Lung (tissue), 12 donors: ENCODE data around the gene PTPRG. TPM values are rescaled to one million over a fixed set of nuclear protein-coding genes. Genes with fewer than 3 reads are reported as not detected.

Source experiments
- ATAC-seq: fragments of 200-7000 bp; cut with Tn5 transposase; one replicate; pipeline ENCODE4 v1.9.1; 2020; ENCODE audit warnings: moderate number of reproducible peaks; ENCODE audit not compliant: insufficient read depth, low FRiP score
- DNase-seq, 3 donors: peaks; one replicate each; pipeline ENCODE4 v3.0.0-alpha.2; 2013 to 2017
- H3K27ac ChIP-seq, 2 donors: one replicate each; pipeline ENCODE4 v1.5.1; 2013; ENCODE audit warnings: mild to moderate bottlenecking in 2 of 2, moderate library complexity in 2 of 2, control low read depth in 1 of 2, inconsistent platforms in 1 of 2, low read depth in 1 of 2, low read length in 1 of 2
- H3K27me3 ChIP-seq, 3 donors: one replicate each; pipeline ENCODE4 v1.5.1; 2013; ENCODE audit warnings: low read length in 2 of 3; ENCODE audit not compliant: control insufficient read depth in 3 of 3, insufficient read depth in 3 of 3
- H3K36me3 ChIP-seq, 4 donors: one replicate each; pipeline ENCODE4 v1.5.1; 2013; ENCODE audit warnings: low read length in 4 of 4, mild to moderate bottlenecking in 1 of 4, moderate library complexity in 1 of 4; ENCODE audit not compliant: control insufficient read depth in 4 of 4, insufficient read depth in 4 of 4
- H3K4me1 ChIP-seq, 5 donors: one replicate each; pipeline ENCODE4 v1.5.1; 2013; ENCODE audit warnings: low read length in 5 of 5, mild to moderate bottlenecking in 2 of 5, moderate library complexity in 1 of 5; ENCODE audit not compliant: control insufficient read depth in 5 of 5, insufficient read depth in 5 of 5
- H3K4me3 ChIP-seq: one replicate; pipeline ENCODE4 v1.5.1; 2013; ENCODE audit warnings: mild to moderate bottlenecking, control low read depth, moderate library complexity
- H3K9ac ChIP-seq, 2 donors: one replicate each; pipeline ENCODE4 v1.5.1; 2013; ENCODE audit warnings: low read length in 2 of 2, control low read depth in 1 of 2; ENCODE audit not compliant: insufficient read depth in 1 of 2
- H3K9me3 ChIP-seq, 4 donors: one replicate each; pipeline ENCODE4 v1.5.1; 2013; ENCODE audit warnings: low read length in 3 of 4, mild to moderate bottlenecking in 1 of 4, moderate library complexity in 1 of 4; ENCODE audit not compliant: control insufficient read depth in 4 of 4, insufficient read depth in 3 of 4
- WGBS, 2 donors: extraction: QIAGEN DNeasy Blood & Tissue Kit; methylation state at CpG; one replicate each; pipeline ENCODE4 v1.1.7; 2013; 5-methylcytosine and 5-hydroxymethylcytosine counted together
- polyA plus RNA-seq, 2 donors: library from polyadenylated mRNA; stranded (reverse); fragments of 200-250 nt; gene quantifications; one replicate each; pipeline ENCODE4 v1.2.1, GENCODE V29; 2013
- total RNA-seq, 2 donors: library from RNA; depleted of rRNA in 1 of 2; stranded (reverse); fragments of >200 nt in 1 of 2; gene quantifications; one replicate each; pipeline ENCODE4 v1.2.1, GENCODE V29; 2014 to 2021
- TF ChIP-seq, protein P1 (sequence below): IDR thresholded peaks from 2 replicates; pipeline ENCODE4 v1.5.1; 2012; ENCODE audit warnings: mild to moderate bottlenecking; ENCODE audit errors: control extremely low read depth, extremely low read depth
- donor health status: control.
- donor health status: control.
- donor health status: Bipolar disorder and iron deficiency.
- donor health status: healthy.
- donor health status: DM: yes; HTN: yes; CAD: no.

The PTPRG gene
- total and polyA plus RNA-seq, 4 donors = 8.5 to 131 (median 75.9) TPM

- Histone ChIP-seq H3K9me3 (no peaks in the 10 kb centered on the region), H3K4me3 (no peak overlapping the region), H3K36me3 (peaks cover 0 to 5% (median 0%) of the 10 kb centered on the region in 4 donors), H3K27ac (no peak overlapping the region), H3K9ac (no peak overlapping the region), H3K27me3 (no peaks in the 10 kb centered on the region), H3K4me1 (peaks cover 0 to 5% (median 0%) of the 10 kb centered on the region in 5 donors)
- 42 to 72% methylated on average over 1 of the region's 1 CpG for WGBS, 2 donors
- no peak for ATAC-seq
- TF ChIP-seq, protein P1, sequence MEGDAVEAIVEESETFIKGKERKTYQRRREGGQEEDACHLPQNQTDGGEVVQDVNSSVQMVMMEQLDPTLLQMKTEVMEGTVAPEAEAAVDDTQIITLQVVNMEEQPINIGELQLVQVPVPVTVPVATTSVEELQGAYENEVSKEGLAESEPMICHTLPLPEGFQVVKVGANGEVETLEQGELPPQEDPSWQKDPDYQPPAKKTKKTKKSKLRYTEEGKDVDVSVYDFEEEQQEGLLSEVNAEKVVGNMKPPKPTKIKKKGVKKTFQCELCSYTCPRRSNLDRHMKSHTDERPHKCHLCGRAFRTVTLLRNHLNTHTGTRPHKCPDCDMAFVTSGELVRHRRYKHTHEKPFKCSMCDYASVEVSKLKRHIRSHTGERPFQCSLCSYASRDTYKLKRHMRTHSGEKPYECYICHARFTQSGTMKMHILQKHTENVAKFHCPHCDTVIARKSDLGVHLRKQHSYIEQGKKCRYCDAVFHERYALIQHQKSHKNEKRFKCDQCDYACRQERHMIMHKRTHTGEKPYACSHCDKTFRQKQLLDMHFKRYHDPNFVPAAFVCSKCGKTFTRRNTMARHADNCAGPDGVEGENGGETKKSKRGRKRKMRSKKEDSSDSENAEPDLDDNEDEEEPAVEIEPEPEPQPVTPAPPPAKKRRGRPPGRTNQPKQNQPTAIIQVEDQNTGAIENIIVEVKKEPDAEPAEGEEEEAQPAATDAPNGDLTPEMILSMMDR = no peak
- DNase-seq = peak in 1 of 3 donors; percentile 16
Observed at GRCh38 chr3:62229908-62230307, 668.5 kb downstream of the PTPRG start.

- ATAC-seq (no peak), DNase-seq (no peak)
- Histone ChIP-seq H3K27ac (no peak overlapping the region), H3K36me3 (no peaks in the 10 kb centered on the region), H3K9ac (no peak overlapping the region), H3K4me3 (no peak overlapping the region), H3K9me3 (no peaks in the 10 kb centered on the region), H3K4me1 (peaks cover 0 to 10% (median 4%) of the 10 kb centered on the region in 5 donors), H3K27me3 (no peaks in the 10 kb centered on the region)
- TF ChIP-seq, protein P1 = no peak
- WGBS, 2 donors = 92 to 95% methylated on average over 6 of the region's 6 CpGs
Observed at GRCh38 chr3:62233065-62233464, 671.7 kb downstream of the PTPRG start.

- no peaks in the 10 kb centered on the region for H3K27me3 ChIP-seq
- H3K36me3 ChIP-seq = no peaks in the 10 kb centered on the region
- DNase-seq (peak in 2 of 3 donors; percentile 45 to 70), ATAC-seq (no peak)
- H3K4me1 ChIP-seq = peaks cover 0 to 12% (median 4%) of the 10 kb centered on the region in 5 donors
- H3K27ac ChIP-seq = no peak overlapping the region
- H3K4me3 ChIP-seq = no peak overlapping the region
- H3K9ac ChIP-seq = no peak overlapping the region
- no peaks in the 10 kb centered on the region for H3K9me3 ChIP-seq
- 51 to 66% methylated on average over 4 of the region's 4 CpGs for WGBS, 2 donors
- TF ChIP-seq, protein P1 = no peak
Observed at GRCh38 chr3:62236016-62236415, 674.6 kb downstream of the PTPRG start.
